ENCODE results near the gene HSFX1.
"Not testable (repeated sequence)": the region's sequence is repeated elsewhere in the genome, so short reads cannot be mapped to it uniquely, and the experiment has no call there.

HSFX1 gene, protein sequence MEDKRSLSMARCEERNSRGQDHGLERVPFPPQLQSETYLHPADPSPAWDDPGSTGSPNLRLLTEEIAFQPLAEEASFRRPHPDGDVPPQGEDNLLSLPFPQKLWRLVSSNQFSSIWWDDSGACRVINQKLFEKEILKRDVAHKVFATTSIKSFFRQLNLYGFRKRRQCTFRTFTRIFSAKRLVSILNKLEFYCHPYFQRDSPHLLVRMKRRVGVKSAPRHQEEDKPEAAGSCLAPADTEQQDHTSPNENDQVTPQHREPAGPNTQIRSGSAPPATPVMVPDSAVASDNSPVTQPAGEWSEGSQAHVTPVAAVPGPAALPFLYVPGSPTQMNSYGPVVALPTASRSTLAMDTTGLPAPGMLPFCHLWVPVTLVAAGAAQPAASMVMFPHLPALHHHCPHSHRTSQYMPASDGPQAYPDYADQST

DNA sequence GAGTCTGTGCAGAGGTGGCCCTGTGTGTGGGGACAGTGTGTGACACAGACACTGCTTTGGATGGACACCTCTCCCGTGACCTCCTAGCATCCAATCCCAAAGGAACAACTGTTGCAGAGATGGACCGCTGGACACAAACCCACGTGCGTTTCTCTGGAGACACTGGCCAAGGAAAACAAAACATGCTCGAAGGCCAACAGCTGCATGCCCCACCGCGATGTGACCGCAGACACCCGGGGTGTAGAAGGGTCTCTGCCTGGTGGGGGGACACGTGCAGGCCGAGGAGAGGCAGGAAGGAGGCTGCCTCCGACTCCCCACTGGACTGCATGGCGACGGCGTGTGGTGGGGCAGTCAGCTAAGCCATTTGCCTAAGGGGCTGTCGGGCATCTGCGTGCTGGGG, at the start of gene HSFX1:
Gene HSFX1 (plus strand): TSS at position 301 of the 400 bp plus-strand sequence. CDS start 614 bp downstream, outside the sequence.
- DNase-seq, result not testable (repeated sequence)

GRCh38 chrX:149727308-149727707, 46.6 kb upstream of the HSFX1 start:
- DNase-seq, result not testable (repeated sequence)

GRCh38 chrX:149742269-149742668, 31.6 kb upstream of the HSFX1 start:
- not testable (repeated sequence) for DNase-seq

DNA sequence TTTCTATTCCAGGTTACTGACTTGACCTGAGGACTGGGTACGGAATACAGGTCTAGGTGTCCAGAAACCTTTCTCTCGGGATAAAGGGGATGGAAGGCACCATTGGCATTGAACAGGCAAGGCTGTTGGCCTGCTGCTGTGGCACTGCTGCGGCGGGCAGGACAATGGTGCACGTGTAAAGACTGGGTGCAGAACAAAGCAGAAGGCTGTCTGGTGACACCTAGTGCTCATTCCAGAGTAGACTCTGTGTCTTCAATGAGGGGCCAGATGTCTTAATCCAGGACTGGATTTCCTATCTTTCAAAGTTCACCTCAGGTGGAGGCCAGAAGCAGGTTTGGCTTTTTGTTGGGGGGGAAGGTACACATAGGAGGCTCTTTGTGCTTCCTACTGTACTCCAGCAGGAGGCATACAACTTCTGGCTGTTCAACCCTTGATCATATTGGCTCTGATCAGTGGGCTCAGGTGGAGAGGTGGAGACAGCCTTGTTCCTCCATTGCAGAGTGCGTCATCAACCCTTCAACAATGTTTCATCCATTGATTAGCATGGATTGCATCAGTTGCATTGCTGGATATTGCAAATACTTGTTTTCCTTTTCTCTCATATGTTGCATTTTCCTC, 27.4 kb upstream of the HSFX1 start:
- DNase-seq, result not testable (repeated sequence)

GRCh38 chrX:149757206-149758067, 16.4 kb upstream of the HSFX1 start:
- DNase-seq, result no peak

- no peak for DNase-seq
Observed at GRCh38 chrX:149758068-149758714, 15.7 kb upstream of the HSFX1 start.

GRCh38 chrX:149758715-149759078, 15.2 kb upstream of the HSFX1 start:
- DNase-seq, result not testable (repeated sequence)

DNA sequence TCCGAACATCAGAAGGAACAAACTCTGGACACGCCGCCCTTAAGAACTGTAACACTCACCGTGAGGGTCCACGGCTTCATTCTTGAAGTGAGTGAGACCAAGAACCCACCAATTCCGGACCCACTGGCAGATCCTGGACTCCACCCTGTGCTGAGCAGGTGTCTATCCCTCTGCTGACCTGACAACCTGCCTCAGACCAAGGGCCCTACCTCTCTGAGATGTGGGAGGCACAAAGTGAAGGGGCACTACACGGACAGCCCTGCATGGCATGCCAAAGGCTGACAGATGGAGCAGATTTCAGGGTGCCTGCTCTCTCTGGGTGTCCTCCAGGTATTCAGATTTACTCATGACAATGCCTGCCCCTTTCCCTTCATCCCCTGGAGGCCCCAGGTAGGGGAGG, 14.0 kb upstream of the HSFX1 start:
- DNase-seq, result no peak

GRCh38 chrX:149760965-149761364, 12.9 kb upstream of the HSFX1 start:
- no peak for DNase-seq

- DNase-seq, result not testable (repeated sequence)
Observed at GRCh38 chrX:149761858-149762674, 11.8 kb upstream of the HSFX1 start.

GRCh38 chrX:149762696-149763614, 10.9 kb upstream of the HSFX1 start:
- DNase-seq, result no peak

DNA sequence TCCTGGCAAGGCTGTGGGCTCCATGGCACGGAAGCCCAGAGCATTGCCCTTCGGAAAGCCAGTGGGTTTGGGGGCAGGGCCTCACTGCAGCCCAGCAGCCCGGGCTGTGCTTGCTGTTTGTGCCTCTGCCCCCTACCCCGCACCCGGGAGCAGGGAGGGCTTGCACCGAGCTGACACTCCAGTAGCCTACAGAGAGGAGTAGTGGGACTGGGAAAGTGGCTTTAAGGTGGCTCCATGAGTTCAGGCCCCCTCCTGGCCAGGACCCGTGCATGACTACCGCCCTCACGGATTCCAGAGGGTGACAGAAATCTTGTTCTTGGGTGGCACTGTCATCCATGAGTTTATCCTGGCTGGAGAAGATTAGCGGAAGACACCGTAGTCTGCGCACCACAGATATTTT, 3.5 kb upstream of the HSFX1 start:
- DNase-seq, result not testable (repeated sequence)

DNA sequence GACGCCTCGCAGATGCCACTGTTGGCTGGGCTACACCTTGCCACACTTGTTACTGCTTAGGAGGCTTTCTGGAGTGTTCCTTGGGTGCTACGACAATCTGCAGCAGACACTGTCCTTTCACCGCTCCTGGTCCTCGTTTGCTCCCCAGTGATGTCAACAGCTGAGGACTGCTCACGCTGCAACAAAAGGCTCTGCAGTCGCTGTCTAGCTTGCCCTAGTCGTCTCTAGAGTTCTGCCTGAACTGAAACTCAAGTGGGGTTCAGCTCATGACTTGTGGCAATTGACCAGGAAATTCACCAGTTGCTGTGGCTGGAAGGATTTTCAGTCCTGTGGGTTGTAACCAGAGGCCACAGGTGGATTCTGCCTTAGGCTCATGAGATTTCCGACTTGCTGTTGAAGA, 842 bp upstream of the HSFX1 start:
- not testable (repeated sequence) for DNase-seq

DNA sequence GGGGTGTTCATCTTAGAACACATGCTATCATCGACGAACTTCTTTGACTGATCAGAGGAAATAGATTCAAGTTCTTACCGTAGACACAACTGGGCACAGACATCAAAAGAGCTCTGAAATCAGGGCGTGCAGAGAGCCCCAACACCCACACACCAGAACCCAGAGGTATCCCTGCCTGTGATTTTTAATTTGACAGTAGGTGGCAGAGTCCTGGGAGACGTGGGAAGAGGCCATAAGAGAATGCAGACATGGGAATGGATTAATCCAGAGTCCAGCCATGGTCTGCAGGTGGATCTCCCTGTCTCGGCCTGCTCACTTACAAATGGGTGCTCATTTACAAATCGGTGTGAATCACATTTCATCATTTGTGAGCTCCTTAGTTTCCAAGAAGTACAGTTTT, 4.1 kb downstream of the HSFX1 start:
- DNase-seq, result not testable (repeated sequence)

GRCh38 chrX:149781727-149782126, 7.9 kb downstream of the HSFX1 start, which contains the start of gene MAGEA9:
Gene MAGEA9, plus strand, starts transcription at chrX:149781930. Its CDS starts 4,281 bp downstream, at chrX:149786211.
- DNase-seq, result not testable (repeated sequence)

DNA sequence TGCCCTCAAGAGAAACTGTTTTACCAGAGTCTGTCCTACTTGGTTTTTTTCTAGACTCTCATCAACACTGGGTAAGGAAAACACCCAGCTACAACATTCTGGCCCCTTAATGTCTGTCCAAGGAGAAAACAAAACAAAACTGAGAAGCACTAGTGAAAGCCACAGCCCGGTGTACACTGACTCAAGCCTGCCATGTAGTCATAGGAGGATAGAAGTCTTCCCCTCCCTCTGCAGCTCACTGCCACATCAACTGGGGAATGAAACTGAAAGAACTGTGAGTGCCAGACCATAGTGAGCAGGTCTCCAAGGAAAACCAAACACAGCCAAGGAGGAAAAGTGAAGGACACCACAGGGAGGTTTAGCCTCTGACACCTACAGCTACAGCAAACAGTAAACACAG, 21.7 kb downstream of the HSFX1 start:
- not testable (repeated sequence) for DNase-seq

GRCh38 chrX:149799095-149799714, 25.3 kb downstream of the HSFX1 start:
- DNase-seq, result no peak

DNA sequence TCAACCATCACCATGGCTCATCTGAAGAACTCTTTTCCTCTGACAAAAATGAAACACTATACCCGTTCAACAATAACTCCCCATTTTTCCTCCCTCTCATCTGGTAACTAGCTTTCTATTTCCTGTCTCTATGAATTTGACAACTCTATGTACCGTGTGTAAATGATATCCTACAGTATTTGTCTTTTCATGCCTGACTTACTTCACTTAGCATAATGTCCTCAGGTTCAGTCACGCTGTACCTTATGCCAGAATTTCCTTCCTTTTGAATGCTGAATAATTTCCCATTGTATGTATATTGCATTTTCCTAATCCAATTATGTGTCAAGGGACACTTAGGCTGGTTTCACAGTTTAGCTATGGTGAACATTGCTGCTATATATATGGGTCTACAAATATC, 26.1 kb downstream of the HSFX1 start:
- DNase-seq, result peak in 1 of 2 experiments; percentile 19

DNA sequence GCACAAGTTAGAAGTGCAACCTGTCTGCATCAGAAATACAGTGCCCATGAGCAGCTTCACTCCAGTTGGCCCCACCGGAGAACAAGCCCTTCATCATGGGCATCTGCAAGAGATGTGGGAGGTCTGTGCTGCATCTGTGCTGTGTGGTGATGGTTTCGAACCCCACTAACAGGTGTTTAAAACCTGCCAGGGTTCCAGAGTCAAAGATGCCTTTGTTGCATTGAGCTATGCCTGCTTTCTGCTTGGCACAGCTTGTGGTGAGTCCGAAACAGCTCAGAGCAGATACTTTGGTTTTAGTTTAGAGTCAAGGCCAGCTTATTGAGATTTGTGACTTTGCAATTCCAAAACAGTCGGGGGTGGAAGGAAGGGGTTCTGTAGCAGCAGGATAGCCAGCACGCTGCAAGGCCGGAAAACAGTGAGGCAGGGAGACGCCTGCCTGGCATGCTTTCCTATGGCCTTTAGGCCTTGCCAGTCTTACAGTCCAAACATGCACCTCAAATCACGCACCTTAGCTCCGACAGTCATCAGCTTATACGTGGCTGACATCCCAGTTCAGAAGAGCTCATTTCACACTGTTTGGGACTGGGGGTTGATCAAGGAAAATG, 29.7 kb downstream of the HSFX1 start:
- no peak for DNase-seq

DNA sequence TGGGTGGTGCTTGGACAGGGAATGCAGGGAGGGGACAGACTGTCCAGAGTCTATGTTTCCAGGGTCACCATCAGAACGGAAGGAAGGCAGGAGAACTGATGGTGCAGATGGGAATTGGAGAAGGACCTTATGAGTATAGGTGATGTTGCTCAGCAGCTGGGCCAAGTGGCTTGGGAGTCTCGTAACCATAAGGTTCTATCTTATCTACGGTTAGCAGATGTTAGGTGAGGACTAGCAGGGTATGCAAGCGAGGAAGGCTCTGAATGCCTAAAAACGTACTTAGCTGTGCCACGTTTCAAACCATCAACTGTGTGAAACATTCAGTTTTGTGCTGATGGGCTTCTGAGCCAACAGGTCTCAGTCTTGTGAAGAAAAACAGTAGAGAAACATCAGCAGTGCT, 30.2 kb downstream of the HSFX1 start:
- DNase-seq, result no peak
